CD4-positive, alpha-beta T cell (primary cell): ENCODE measurements around the gene PHACTR3. TPM values are rescaled to one million over a fixed set of nuclear protein-coding genes. Genes with fewer than 3 reads are reported as not detected.
A peak's percentile ranks its signal among the peaks of the same experiment; 100 is the strongest.

Source experiments
- ATAC-seq: fragments of 200-7000 bp; cut with Tn5 transposase; one replicate; pipeline ENCODE4 v1.10.0; 2022; ENCODE audit warnings: mild to moderate bottlenecking; ENCODE audit not compliant: poor library complexity
- CTCF ChIA-PET: fragments of 350-600 bp; sonication (Branson Sonifier 250); formaldehyde crosslinking; loops from one replicate; lab custom pipeline; 2021; ENCODE audit warnings: antibody characterized with exemption, inconsistent platforms; lab: Charles Lee
- POLR2A ChIA-PET: fragments of 350-600 bp; sonication (Branson Sonifier 250); formaldehyde crosslinking; loops from one replicate; lab custom pipeline; 2021; ENCODE audit warnings: antibody characterized with exemption, inconsistent platforms; lab: Charles Lee
- DNase-seq, 14 experiments: peaks; one replicate each; pipeline ENCODE4 v3.0.0-alpha.2; 2013 to 2020; ENCODE audit warnings: mixed read lengths in 2 of 14
- H3K27ac ChIP-seq, 2 donors: one replicate each; pipeline versions ENCODE4 v1.5.1 to v1.7.0; 2013; ENCODE audit warnings: low read length in 2 of 2, low read depth in 1 of 2, mild to moderate bottlenecking in 1 of 2
- H3K27me3 ChIP-seq, 2 experiments: 1 replicate in 1 of 2; 2 replicates in 1 of 2; pipeline versions ENCODE4 v1.6.1 to v1.7.0; 2013; ENCODE audit warnings: low read length in 2 of 2, control low read depth in 1 of 2, mild to moderate bottlenecking in 1 of 2, moderate library complexity in 1 of 2; ENCODE audit not compliant: insufficient read depth in 2 of 2, control insufficient read depth in 1 of 2
- H3K36me3 ChIP-seq: one replicate; pipeline ENCODE4 v1.6.1; 2013; ENCODE audit warnings: low read length, control low read depth; ENCODE audit not compliant: insufficient read depth
- H3K4me1 ChIP-seq: one replicate; pipeline ENCODE4 v1.6.1; 2013; ENCODE audit warnings: low read length, control low read depth; ENCODE audit not compliant: insufficient read depth
- H3K4me3 ChIP-seq: one replicate; pipeline ENCODE4 v1.5.1; 2013; ENCODE audit warnings: mild to moderate bottlenecking, low read length, moderate library complexity
- H3K9me3 ChIP-seq, 2 experiments: 1 replicate in 1 of 2; 2 replicates in 1 of 2; pipeline versions ENCODE4 v1.6.1 to v1.7.0; 2013; ENCODE audit warnings: low read length in 2 of 2, mild to moderate bottlenecking in 2 of 2, control low read depth in 1 of 2, moderate library complexity in 1 of 2; ENCODE audit not compliant: control insufficient read depth in 1 of 2, insufficient read depth in 1 of 2
- H3K27ac Mint-ChIP-seq: one replicate; pipeline ENCODE4 v1.8.0; 2020; ENCODE audit warnings: mixed read lengths
- H3K27me3 Mint-ChIP-seq: one replicate; pipeline ENCODE4 v1.8.0; 2021; ENCODE audit warnings: mixed read lengths
- H3K36me3 Mint-ChIP-seq: one replicate; pipeline ENCODE4 v1.8.0; 2021; ENCODE audit warnings: low read depth, mixed read lengths
- H3K4me1 Mint-ChIP-seq: one replicate; pipeline ENCODE4 v1.8.0; 2021; ENCODE audit warnings: low read depth, mixed read lengths
- H3K4me3 Mint-ChIP-seq: one replicate; pipeline ENCODE4 v1.8.0; 2020; ENCODE audit warnings: mild to moderate bottlenecking, mixed read lengths
- H3K9me3 Mint-ChIP-seq: one replicate; pipeline ENCODE4 v1.8.0; 2020; ENCODE audit warnings: mixed read lengths
- intact Hi-C, 2 experiments: fragments of 100-400 bp; cut with DNase I in 1 of 2; cut with micrococcal nuclease in 1 of 2; formaldehyde crosslinking; loops; one replicate each; pipeline versions ENCODE4 v1.15.1 to v1.9.0; 2023 to 2025; cut with DNase I, micrococcal nuclease
- total RNA-seq, 174 experiments: library from RNA in 2 of 174; stranded (reverse) in 2 of 174; gene quantifications; one replicate each; pipeline ENCODE4 v1.2.3 and lab custom pipeline; 2021 to 2026
- TF ChIP-seq, protein P1 (sequence below): fragments of 200-600 bp; IDR thresholded peaks from one replicate; pipeline ENCODE4 v1.8.0; 2022; ENCODE audit warnings: antibody characterized with exemption, mild to moderate bottlenecking

The PHACTR3 gene
- total RNA-seq, 2 experiments from 2014 or later, result not detected

DNA sequence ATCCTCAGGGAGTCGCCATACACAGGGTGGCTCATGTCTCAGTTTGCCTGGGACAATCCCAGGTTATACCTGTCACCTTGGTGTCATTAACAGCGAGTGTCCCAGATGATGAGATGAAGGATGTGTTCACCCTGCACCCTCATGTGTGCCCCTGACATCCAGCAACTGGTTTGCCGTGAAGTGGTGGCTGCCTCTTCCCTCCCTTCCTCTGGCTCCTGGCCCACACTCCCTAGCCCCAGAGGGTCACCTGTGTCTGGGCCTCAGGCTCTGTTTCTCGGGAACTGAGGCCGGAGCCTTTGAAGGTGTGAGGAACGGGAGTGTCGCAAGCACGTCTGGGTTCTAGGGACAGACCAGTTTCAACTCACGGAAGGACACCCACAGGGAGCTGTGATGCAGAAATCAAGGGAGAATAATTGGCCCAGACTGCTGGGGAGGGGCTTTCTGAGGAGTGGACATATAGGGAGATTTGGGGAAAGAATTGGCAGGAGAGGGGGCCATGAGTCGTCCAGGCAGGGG, 35.8 kb upstream of the PHACTR3 start:
- Histone ChIP-seq H3K27ac (no peak overlapping the region), H3K27me3 (peaks cover 4% of the 10 kb centered on the region in 2 experiments), H3K9me3 (no peaks in the 10 kb centered on the region), H3K4me3 (no peak overlapping the region), H3K36me3 (no peaks in the 10 kb centered on the region), H3K4me1 (peaks cover 6% of the 10 kb centered on the region)
- H3K27ac Mint-ChIP-seq, result no peak overlapping the region
- peaks cover 40% of the 10 kb centered on the region for H3K27me3 Mint-ChIP-seq
- ATAC-seq (no peak), DNase-seq (no peak)
- H3K9me3 Mint-ChIP-seq, result no peaks in the 10 kb centered on the region
- intact Hi-C loops, result no loop called here
- no peaks in the 10 kb centered on the region for H3K36me3 Mint-ChIP-seq
- H3K4me3 Mint-ChIP-seq, result no peak overlapping the region
- peaks cover 7% of the 10 kb centered on the region for H3K4me1 Mint-ChIP-seq
- TF ChIP-seq, protein P1, sequence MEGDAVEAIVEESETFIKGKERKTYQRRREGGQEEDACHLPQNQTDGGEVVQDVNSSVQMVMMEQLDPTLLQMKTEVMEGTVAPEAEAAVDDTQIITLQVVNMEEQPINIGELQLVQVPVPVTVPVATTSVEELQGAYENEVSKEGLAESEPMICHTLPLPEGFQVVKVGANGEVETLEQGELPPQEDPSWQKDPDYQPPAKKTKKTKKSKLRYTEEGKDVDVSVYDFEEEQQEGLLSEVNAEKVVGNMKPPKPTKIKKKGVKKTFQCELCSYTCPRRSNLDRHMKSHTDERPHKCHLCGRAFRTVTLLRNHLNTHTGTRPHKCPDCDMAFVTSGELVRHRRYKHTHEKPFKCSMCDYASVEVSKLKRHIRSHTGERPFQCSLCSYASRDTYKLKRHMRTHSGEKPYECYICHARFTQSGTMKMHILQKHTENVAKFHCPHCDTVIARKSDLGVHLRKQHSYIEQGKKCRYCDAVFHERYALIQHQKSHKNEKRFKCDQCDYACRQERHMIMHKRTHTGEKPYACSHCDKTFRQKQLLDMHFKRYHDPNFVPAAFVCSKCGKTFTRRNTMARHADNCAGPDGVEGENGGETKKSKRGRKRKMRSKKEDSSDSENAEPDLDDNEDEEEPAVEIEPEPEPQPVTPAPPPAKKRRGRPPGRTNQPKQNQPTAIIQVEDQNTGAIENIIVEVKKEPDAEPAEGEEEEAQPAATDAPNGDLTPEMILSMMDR, result no peak
- ChIA-PET CTCF (no interaction called here), POLR2A (no interaction called here)

DNA sequence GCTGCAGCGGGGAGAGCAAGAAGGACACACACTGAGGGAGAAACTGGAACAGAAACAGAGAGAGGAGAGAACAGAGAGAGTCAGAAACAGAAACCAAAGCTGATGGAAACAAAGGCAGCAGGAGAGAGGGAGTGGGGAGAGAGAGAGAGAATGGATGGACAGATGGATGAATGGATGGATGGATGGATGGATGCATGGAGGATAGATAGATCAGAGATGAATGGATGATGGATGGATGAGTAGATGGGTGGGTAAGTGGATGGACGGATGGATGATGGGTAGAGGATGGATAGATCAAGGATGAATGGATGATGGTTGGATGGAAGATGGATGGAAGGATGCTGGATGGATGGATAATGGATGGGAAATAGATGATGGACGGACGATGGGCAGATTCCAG, 35.0 kb upstream of the PHACTR3 start:
- Histone ChIP-seq H3K36me3 (no peaks in the 10 kb centered on the region), H3K4me1 (peaks cover 6% of the 10 kb centered on the region), H3K4me3 (no peak overlapping the region), H3K27ac (no peak overlapping the region), H3K9me3 (no peaks in the 10 kb centered on the region), H3K27me3 (peaks cover 4% of the 10 kb centered on the region in 2 experiments)
- ChIA-PET CTCF (no interaction called here), POLR2A (no interaction called here)
- ATAC-seq (no peak), DNase-seq (no peak)
- H3K4me1 Mint-ChIP-seq, result peaks cover 7% of the 10 kb centered on the region
- H3K36me3 Mint-ChIP-seq, result no peaks in the 10 kb centered on the region
- peak overlapping the region; percentile 6 for H3K4me3 Mint-ChIP-seq
- no peak overlapping the region for H3K27ac Mint-ChIP-seq
- no peaks in the 10 kb centered on the region for H3K9me3 Mint-ChIP-seq
- H3K27me3 Mint-ChIP-seq, result peaks cover 41% of the 10 kb centered on the region
- intact Hi-C loops, result no loop called here
- TF ChIP-seq, protein P1, result no peak

DNA sequence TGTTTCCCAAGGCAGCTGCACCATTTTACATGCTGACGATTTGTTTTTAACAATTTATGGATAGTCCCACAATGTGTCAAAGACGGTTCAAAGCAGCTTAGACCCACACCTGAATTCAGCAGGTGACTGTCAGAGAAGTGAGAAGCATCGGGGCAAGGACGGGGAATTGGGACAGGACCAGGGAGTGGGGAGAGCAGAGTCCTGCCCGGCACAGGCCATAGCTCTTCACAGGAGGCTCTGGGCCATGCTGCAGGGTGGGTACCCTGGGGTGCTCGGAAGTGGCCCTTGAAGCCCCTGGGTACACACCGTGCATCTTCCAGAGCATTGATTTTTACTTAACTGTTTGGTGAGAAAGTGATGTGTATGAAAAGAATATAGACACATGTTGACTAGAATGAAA, 33.2 kb upstream of the PHACTR3 start:
- CTCF ChIA-PET, result interaction anchor here (1.3 to 2.2 kb wide), 3 partner anchors 11 to 115 kb away, joined by 3 to 5 read pairs (median 5); no protein-coding TSS in a partner anchor
- H3K27me3 Mint-ChIP-seq, result peaks cover 50% of the 10 kb centered on the region
- Histone ChIP-seq H3K4me3 (no peak overlapping the region), H3K27me3 (peaks cover 7 to 12% of the 10 kb centered on the region in 2 experiments), H3K4me1 (peaks cover 6% of the 10 kb centered on the region), H3K9me3 (no peaks in the 10 kb centered on the region), H3K36me3 (no peaks in the 10 kb centered on the region), H3K27ac (no peak overlapping the region)
- peaks cover 7% of the 10 kb centered on the region for H3K4me1 Mint-ChIP-seq
- H3K4me3 Mint-ChIP-seq, result peak overlapping the region; percentile 80
- DNase-seq (no peak), ATAC-seq (no peak)
- no peaks in the 10 kb centered on the region for H3K9me3 Mint-ChIP-seq
- H3K36me3 Mint-ChIP-seq, result no peaks in the 10 kb centered on the region
- intact Hi-C loops, result no loop called here
- no peak overlapping the region for H3K27ac Mint-ChIP-seq
- TF ChIP-seq, protein P1, result no peak
- POLR2A ChIA-PET, result no interaction called here
